HEK293 (cell line): Measurements from ENCODE around the gene ZMYM4.

Experiments used
- CTCF ChIA-PET: fragments of 350-600 bp; formaldehyde crosslinking; extraction: SDS; loops from one replicate; lab custom pipeline; 2021; ENCODE audit warnings: antibody characterized with exemption; lab: Yijun Ruan, JAX
- POLR2A ChIA-PET: fragments of 300-600 bp; formaldehyde crosslinking; extraction: SDS; loops from one replicate; lab custom pipeline; 2020; ENCODE audit warnings: antibody characterized with exemption, inconsistent platforms; lab: Yijun Ruan, JAX
- H3K27ac ChIP-seq: fragments of 200-500 bp; sonication (Bioruptor generic); 2 replicates; pipeline ENCODE4 v1.5.1; 2014; ENCODE audit warnings: low read depth, low read length, control low read depth, inconsistent platforms; ENCODE audit errors: extremely low read depth
- H3K36me3 ChIP-seq, 2 experiments: fragments of 200-500 bp in 1 of 2; sonication (Bioruptor generic) in 1 of 2; 1 replicate in 1 of 2; 2 replicates in 1 of 2; pipeline ENCODE4 v1.5.1; 2014 to 2017; ENCODE audit warnings: inconsistent platforms in 2 of 2, low read length in 2 of 2; ENCODE audit not compliant: control insufficient read depth in 2 of 2, insufficient read depth in 1 of 2
- H3K4me1 ChIP-seq: fragments of 200-500 bp; sonication (Bioruptor generic); 2 replicates; pipeline ENCODE4 v1.5.1; 2014; ENCODE audit warnings: mild to moderate bottlenecking, low read length, inconsistent platforms; ENCODE audit not compliant: control insufficient read depth, insufficient read depth
- H3K4me3 ChIP-seq: 2 replicates; pipeline ENCODE4 v1.5.1; 2011; ENCODE audit warnings: low read depth, mild to moderate bottlenecking, control low read depth, low read length, moderate library complexity
- H3K9me3 ChIP-seq: fragments of 200-500 bp; sonication (Bioruptor generic); 2 replicates; pipeline ENCODE4 v1.5.1; 2014; ENCODE audit warnings: low read depth, low read length, inconsistent platforms; ENCODE audit not compliant: control insufficient read depth, insufficient read depth
- ZBTB48 ChIP-seq: fragments of 450-650 bp; formaldehyde crosslinking; IDR thresholded peaks from 2 replicates; pipeline ENCODE4 v1.5.1; 2016; ENCODE audit warnings: missing biosample characterization, missing genetic modification characterization
- ZBTB8A ChIP-seq: fragments of 450-650 bp; formaldehyde crosslinking; IDR thresholded peaks from 2 replicates; pipeline ENCODE4 v1.5.1; 2016; ENCODE audit warnings: missing biosample characterization, missing genetic modification characterization
- ZFP37 ChIP-seq: fragments of 450-650 bp; formaldehyde crosslinking; IDR thresholded peaks from 2 replicates; pipeline ENCODE4 v1.5.1; 2016; ENCODE audit warnings: missing biosample characterization, missing genetic modification characterization
- ZNF174 ChIP-seq: fragments of 450-650 bp; formaldehyde crosslinking; IDR thresholded peaks from 2 replicates; pipeline ENCODE4 v1.5.0; 2017; ENCODE audit warnings: missing biosample characterization, mild to moderate bottlenecking, missing genetic modification characterization
- ZNF19 ChIP-seq: fragments of 450-650 bp; formaldehyde crosslinking; IDR thresholded peaks from 2 replicates; pipeline ENCODE4; 2016; ENCODE audit warnings: missing biosample characterization, missing genetic modification characterization, low read depth
- ZNF266 ChIP-seq: fragments of 450-650 bp; formaldehyde crosslinking; IDR thresholded peaks from 2 replicates; pipeline ENCODE4 v1.5.1; 2016; ENCODE audit warnings: missing biosample characterization, missing genetic modification characterization, low read depth
- ZNF341 ChIP-seq: fragments of 450-650 bp; formaldehyde crosslinking; IDR thresholded peaks from 2 replicates; pipeline ENCODE4; 2016; ENCODE audit warnings: low read depth, missing biosample characterization, missing genetic modification characterization
- ZNF394 ChIP-seq: fragments of 450-650 bp; formaldehyde crosslinking; IDR thresholded peaks from 2 replicates; pipeline ENCODE4 v1.5.1; 2016; ENCODE audit warnings: missing biosample characterization, missing genetic modification characterization, mild to moderate bottlenecking, moderate library complexity, borderline replicate concordance
- ZNF510 ChIP-seq: fragments of 450-650 bp; formaldehyde crosslinking; IDR thresholded peaks from 2 replicates; pipeline ENCODE4 v1.5.1; 2018; ENCODE audit warnings: mild to moderate bottlenecking, missing genetic modification characterization, missing biosample characterization; ENCODE audit not compliant: insufficient replicate concordance
- ZNF529 ChIP-seq: fragments of 450-650 bp; formaldehyde crosslinking; IDR thresholded peaks from 2 replicates; pipeline ENCODE4 v1.5.1; 2017; ENCODE audit warnings: missing genetic modification characterization, missing biosample characterization; ENCODE audit not compliant: insufficient replicate concordance
- ZNF558 ChIP-seq: fragments of 450-650 bp; formaldehyde crosslinking; IDR thresholded peaks from 2 replicates; pipeline ENCODE4 v1.5.1; 2016; ENCODE audit warnings: missing biosample characterization, missing genetic modification characterization
- ZNF571 ChIP-seq: fragments of 450-650 bp; formaldehyde crosslinking; IDR thresholded peaks from 2 replicates; pipeline ENCODE4 v1.5.0; 2017; ENCODE audit warnings: missing biosample characterization, missing genetic modification characterization
- ZNF623 ChIP-seq: fragments of 450-650 bp; formaldehyde crosslinking; IDR thresholded peaks from 2 replicates; pipeline ENCODE4 v1.5.1; 2016; ENCODE audit warnings: missing biosample characterization, missing genetic modification characterization
- ZXDB ChIP-seq: fragments of 450-650 bp; formaldehyde crosslinking; IDR thresholded peaks from 2 replicates; pipeline ENCODE4 v1.5.1; 2016; ENCODE audit warnings: missing biosample characterization, missing genetic modification characterization
- TF ChIP-seq, protein P1 (sequence below): fragments of 450-650 bp; formaldehyde crosslinking; IDR thresholded peaks from 2 replicates; pipeline ENCODE4 v1.5.1; 2016; ENCODE audit warnings: missing biosample characterization, missing genetic modification characterization, borderline replicate concordance
- TF ChIP-seq, protein P2 (sequence below): fragments of 450-650 bp; formaldehyde crosslinking; IDR thresholded peaks from 2 replicates; pipeline ENCODE4 v1.5.1; 2016; ENCODE audit warnings: missing biosample characterization, missing genetic modification characterization
- TF ChIP-seq, protein P3 (sequence below): fragments of 450-650 bp; formaldehyde crosslinking; conservative IDR thresholded peaks from 2 replicates; pipeline ENCODE4 v1.5.1; 2016; ENCODE audit warnings: low read depth, missing biosample characterization, missing genetic modification characterization

Gene ZMYM4

DNA sequence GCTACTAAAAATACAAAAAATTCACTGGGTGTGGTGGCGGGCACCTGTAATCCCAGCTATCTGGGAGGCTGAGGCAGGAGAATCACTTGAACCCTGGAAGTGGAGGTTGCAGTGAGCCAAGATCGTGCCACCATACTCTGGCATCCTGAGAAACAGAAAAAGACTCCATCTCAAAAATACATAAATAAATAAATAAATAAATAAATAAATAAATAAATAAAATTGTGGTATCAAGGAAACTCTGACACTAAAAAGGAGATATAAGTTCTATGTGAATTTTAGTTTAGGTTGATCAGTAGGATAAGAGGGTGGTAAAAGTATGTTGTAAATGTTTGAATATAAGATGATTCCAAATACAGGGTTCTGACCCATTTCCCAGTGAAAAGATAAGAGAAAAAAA, 63.1 kb downstream of the ZMYM4 start (continued):
- TF ChIP-seq ZNF623 (tag by site-specific recombination) (peak; percentile 89), ZNF394 (tag by site-specific recombination) (peak; percentile 98), ZNF19 (tag by site-specific recombination) (0 out of 2 replicates have a peak, but pooled peaks have one; percentile 46), ZXDB (tag by site-specific recombination) (peak; percentile 90), ZFP37 (tag by site-specific recombination) (peak; percentile 83), ZNF266 (peak; percentile 96), ZNF529 (tag by site-specific recombination) (peak; percentile 85), ZNF341 (tag by site-specific recombination) (peak; percentile 46; the same call in 1 of the 2 replicates), ZNF558 (tag by site-specific recombination) (peak; percentile 88), ZBTB8A (peak; percentile 89)
- TF ChIP-seq, protein P1, sequence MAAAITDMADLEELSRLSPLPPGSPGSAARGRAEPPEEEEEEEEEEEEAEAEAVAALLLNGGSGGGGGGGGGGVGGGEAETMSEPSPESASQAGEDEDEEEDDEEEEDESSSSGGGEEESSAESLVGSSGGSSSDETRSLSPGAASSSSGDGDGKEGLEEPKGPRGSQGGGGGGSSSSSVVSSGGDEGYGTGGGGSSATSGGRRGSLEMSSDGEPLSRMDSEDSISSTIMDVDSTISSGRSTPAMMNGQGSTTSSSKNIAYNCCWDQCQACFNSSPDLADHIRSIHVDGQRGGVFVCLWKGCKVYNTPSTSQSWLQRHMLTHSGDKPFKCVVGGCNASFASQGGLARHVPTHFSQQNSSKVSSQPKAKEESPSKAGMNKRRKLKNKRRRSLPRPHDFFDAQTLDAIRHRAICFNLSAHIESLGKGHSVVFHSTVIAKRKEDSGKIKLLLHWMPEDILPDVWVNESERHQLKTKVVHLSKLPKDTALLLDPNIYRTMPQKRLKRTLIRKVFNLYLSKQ (tag by site-specific recombination): peak; percentile 89; the same call in 1 of the 2 replicates
- TF ChIP-seq, protein P2, sequence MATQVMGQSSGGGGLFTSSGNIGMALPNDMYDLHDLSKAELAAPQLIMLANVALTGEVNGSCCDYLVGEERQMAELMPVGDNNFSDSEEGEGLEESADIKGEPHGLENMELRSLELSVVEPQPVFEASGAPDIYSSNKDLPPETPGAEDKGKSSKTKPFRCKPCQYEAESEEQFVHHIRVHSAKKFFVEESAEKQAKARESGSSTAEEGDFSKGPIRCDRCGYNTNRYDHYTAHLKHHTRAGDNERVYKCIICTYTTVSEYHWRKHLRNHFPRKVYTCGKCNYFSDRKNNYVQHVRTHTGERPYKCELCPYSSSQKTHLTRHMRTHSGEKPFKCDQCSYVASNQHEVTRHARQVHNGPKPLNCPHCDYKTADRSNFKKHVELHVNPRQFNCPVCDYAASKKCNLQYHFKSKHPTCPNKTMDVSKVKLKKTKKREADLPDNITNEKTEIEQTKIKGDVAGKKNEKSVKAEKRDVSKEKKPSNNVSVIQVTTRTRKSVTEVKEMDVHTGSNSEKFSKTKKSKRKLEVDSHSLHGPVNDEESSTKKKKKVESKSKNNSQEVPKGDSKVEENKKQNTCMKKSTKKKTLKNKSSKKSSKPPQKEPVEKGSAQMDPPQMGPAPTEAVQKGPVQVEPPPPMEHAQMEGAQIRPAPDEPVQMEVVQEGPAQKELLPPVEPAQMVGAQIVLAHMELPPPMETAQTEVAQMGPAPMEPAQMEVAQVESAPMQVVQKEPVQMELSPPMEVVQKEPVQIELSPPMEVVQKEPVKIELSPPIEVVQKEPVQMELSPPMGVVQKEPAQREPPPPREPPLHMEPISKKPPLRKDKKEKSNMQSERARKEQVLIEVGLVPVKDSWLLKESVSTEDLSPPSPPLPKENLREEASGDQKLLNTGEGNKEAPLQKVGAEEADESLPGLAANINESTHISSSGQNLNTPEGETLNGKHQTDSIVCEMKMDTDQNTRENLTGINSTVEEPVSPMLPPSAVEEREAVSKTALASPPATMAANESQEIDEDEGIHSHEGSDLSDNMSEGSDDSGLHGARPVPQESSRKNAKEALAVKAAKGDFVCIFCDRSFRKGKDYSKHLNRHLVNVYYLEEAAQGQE (tag by site-specific recombination): peak; percentile 84
- TF ChIP-seq, protein P3, sequence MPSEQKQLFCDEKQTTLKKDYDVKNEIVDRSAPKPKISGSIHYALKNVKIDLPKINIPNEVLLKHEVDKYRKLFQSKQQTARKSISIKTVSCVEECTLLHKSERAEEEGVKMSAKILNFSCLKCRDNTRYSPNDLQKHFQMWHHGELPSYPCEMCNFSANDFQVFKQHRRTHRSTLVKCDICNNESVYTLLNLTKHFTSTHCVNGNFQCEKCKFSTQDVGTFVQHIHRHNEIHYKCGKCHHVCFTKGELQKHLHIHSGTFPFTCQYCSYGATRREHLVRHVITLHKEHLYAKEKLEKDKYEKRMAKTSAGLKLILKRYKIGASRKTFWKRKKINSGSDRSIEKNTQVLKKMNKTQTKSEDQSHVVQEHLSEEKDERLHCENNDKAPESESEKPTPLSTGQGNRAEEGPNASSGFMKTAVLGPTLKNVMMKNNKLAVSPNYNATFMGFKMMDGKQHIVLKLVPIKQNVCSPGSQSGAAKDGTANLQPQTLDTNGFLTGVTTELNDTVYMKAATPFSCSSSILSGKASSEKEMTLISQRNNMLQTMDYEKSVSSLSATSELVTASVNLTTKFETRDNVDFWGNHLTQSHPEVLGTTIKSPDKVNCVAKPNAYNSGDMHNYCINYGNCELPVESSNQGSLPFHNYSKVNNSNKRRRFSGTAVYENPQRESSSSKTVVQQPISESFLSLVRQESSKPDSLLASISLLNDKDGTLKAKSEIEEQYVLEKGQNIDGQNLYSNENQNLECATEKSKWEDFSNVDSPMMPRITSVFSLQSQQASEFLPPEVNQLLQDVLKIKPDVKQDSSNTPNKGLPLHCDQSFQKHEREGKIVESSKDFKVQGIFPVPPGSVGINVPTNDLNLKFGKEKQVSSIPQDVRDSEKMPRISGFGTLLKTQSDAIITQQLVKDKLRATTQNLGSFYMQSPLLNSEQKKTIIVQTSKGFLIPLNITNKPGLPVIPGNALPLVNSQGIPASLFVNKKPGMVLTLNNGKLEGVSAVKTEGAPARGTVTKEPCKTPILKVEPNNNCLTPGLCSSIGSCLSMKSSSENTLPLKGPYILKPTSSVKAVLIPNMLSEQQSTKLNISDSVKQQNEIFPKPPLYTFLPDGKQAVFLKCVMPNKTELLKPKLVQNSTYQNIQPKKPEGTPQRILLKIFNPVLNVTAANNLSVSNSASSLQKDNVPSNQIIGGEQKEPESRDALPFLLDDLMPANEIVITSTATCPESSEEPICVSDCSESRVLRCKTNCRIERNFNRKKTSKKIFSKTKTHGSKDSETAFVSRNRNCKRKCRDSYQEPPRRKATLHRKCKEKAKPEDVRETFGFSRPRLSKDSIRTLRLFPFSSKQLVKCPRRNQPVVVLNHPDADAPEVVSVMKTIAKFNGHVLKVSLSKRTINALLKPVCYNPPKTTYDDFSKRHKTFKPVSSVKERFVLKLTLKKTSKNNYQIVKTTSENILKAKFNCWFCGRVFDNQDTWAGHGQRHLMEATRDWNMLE (tag by site-specific recombination): peak; percentile 97

DNA sequence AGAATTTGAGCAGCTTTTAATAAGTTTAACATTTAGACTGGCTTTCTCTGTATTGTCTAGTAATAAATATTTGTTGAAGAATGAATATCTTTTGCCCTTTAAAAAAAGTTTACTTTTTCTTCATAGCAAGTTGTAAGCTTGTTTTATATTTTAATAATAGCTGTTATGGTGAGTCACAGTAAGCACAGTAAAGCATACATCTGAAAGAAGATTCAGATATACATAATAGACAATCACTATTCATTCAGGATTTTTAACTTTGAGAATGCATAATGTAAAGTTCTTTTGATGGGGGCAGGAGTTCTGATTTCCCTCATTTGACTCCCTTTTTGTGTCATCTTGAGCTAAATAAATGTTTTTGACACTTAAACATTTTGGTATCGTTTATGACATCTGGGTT, 66.0 kb downstream of the ZMYM4 start:
- Histone ChIP-seq H3K9me3 (no peaks in the 10 kb centered on the region), H3K4me3 (no peak overlapping the region), H3K36me3 (peaks cover 12 to 25% of the 10 kb centered on the region in 2 experiments; a peak in 2 of 3 replicates), H3K4me1 (no peaks in the 10 kb centered on the region), H3K27ac (no peak overlapping the region)
- POLR2A ChIA-PET: interaction anchor here (0.5 kb wide), 1 partner anchor 35 kb away, joined by 3 read pairs; no protein-coding TSS in a partner anchor
- CTCF ChIA-PET: interaction anchor here (0.5 to 0.7 kb wide), 3 partner anchors 13 to 481 kb away, joined by 3 read pairs; no protein-coding TSS in a partner anchor
- no peak for TF ChIP-seq ZNF571 (tag by site-specific recombination)
- TF ChIP-seq ZBTB48: no peak
- no peak for TF ChIP-seq ZNF510 (tag by site-specific recombination)
- TF ChIP-seq ZNF174: no peak
